Activated T-helper 1 cell treated with anti-CD3 and anti-CD28 coated beads, Interleukin-12 subunit alpha, Interleukin-12 subunit beta, Interleukin-2, Interleukin-4 antibody, amounts not matched to agents 30 ng/mL and 10 ng/mL and 1 ng/mL, durations not matched to agents 14 hours and 24 hours and 36 hours (primary cell): Measurements from ENCODE around the gene TBC1D20. TPM values are rescaled to one million over a fixed set of nuclear protein-coding genes. Genes with fewer than 3 reads are reported as not detected.
A peak's percentile ranks its signal among the peaks of the same experiment; 100 is the strongest.

ENCODE experiments used
- DNase-seq: peaks from one replicate; pipeline ENCODE4 v3.0.0; 2021; ENCODE audit warnings: low spot score
- H3K27ac Mint-ChIP-seq: one replicate; pipeline ENCODE4 v1.8.0; 2021; ENCODE audit warnings: mild to moderate bottlenecking, mixed read lengths
- H3K27me3 Mint-ChIP-seq: one replicate; pipeline ENCODE4 v1.8.0; 2022; ENCODE audit warnings: mild to moderate bottlenecking, moderate library complexity, mixed read lengths; ENCODE audit not compliant: insufficient read depth
- H3K36me3 Mint-ChIP-seq: one replicate; pipeline ENCODE4 v1.8.0; 2021; ENCODE audit warnings: low read depth, mixed read lengths
- H3K4me1 Mint-ChIP-seq: one replicate; pipeline ENCODE4 v1.8.0; 2021; ENCODE audit warnings: low read depth, mixed read lengths
- H3K4me3 Mint-ChIP-seq: one replicate; pipeline ENCODE4 v1.8.0; 2021; ENCODE audit warnings: mild to moderate bottlenecking, moderate library complexity, mixed read lengths
- H3K9me3 Mint-ChIP-seq: one replicate; pipeline ENCODE4 v1.8.0; 2021; ENCODE audit warnings: mixed read lengths
- intact Hi-C: fragments of 100-400 bp; cut with micrococcal nuclease; formaldehyde crosslinking; loops from one replicate; pipeline ENCODE4 v1.15.1; 2024
- total RNA-seq: library from RNA; stranded (reverse); gene quantifications from 2 replicates; pipeline ENCODE4 v1.2.3, GENCODE V29; 2022

Gene TBC1D20
- total RNA-seq, 1 donor from 2014 or later, result 37.5 TPM

DNA sequence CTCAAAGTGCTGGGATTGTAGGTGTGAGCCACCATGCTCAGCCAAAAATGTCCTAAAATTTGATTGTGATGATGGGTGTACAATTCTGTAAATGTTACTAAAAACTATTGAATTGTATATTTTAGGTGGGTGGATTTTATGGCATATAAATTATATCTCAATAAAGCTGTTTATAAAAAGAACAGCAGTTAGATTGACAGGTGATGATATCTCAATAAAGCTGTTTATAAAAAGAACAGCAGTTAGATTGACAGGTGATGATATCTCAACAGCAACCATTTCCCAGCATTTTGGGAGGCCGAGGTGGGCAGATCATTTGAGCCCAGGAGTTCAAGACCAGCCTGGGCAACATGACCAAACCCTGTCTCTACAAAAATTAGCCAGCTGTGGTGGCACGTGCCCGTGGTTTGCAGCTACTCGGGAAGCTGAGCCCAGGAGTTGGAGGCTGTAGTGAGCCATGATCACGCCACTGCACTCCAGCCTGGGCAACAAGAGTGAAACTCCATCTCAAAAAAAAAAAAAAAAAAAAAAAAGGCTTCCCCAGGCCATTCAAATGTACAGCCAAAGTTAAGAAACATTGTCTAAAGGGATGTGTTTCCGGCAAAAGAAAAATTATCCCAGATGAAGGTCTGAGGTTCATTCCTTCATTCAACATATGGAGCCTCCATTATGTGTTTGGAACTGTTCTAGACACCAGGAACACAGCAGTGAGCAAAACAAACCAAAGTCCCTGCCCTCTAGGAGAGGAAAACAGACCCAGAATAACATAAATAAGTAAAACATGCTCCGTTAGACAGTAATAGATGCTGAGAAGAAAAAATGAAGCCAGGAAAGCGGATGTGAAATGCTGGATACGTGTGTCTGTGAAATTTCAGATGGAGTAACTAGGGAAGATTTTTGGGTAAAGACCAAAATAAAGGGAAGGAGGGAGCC lies 55.9 kb downstream of the TBC1D20 start:
- Mint-ChIP-seq H3K4me1 (peaks cover 49% of the 10 kb centered on the region), H3K9me3 (peaks cover 6% of the 10 kb centered on the region), H3K36me3 (peaks cover 29% of the 10 kb centered on the region), H3K27ac (peak overlapping the region; percentile 95), H3K27me3 (no peaks in the 10 kb centered on the region), H3K4me3 (peak overlapping the region; percentile 86)
- intact Hi-C loops, result loop anchor here (1.0 kb wide), 5 partner anchors 27 to 137 kb away; partner anchors contain the start of genes CSNK2A1 and TBC1D20
- DNase-seq, result no peak

DNA sequence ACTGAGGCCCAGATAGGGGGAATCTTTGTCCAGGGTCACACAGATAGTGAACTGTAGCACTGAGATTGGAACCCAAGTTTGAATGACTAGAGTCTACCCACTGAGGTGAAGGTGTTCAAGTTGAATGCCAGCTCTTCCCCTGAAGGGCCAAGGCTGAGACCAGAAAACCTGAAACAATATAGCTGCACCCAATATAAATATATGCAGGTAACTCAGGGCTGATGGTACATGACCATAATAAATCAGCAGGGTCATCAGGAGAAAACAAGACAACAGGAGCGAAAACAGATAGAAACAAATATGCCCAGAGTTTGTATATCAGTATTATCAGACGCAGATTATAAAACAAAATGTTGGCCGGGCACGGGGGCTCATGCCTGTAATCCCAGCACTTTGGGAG lies 58.2 kb downstream of the TBC1D20 start:
- DNase-seq, result no peak
- H3K36me3 Mint-ChIP-seq, result peaks cover 7% of the 10 kb centered on the region
- peaks cover 6% of the 10 kb centered on the region for H3K9me3 Mint-ChIP-seq
- intact Hi-C loops, result no loop called here
- H3K27ac Mint-ChIP-seq, result no peak overlapping the region
- no peaks in the 10 kb centered on the region for H3K27me3 Mint-ChIP-seq
- peaks cover 38% of the 10 kb centered on the region for H3K4me1 Mint-ChIP-seq
- H3K4me3 Mint-ChIP-seq, result no peak overlapping the region

DNA sequence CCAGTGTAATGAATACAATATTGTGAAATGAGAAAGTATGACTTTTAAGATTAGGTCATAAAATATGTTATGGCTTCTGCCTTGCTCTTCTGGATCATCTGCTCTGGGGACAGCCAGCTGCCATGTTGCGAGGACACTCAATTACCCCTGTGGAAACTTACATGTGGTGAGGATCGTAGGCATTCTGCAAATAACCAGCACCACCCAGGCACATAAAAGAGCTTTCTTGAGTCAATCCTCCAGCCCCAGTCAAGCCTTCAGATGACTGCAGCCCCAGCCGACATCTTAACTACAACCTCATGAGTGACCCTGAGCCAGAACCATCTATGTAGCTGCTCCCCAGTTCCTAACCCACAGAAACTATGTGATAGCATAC lies 58.8 kb downstream of the TBC1D20 start:
- DNase-seq, result no peak
- peaks cover 6% of the 10 kb centered on the region for H3K9me3 Mint-ChIP-seq
- intact Hi-C loops, result no loop called here
- no peak overlapping the region for H3K4me3 Mint-ChIP-seq
- H3K27ac Mint-ChIP-seq, result no peak overlapping the region
- peaks cover 4% of the 10 kb centered on the region for H3K36me3 Mint-ChIP-seq
- no peaks in the 10 kb centered on the region for H3K27me3 Mint-ChIP-seq
- H3K4me1 Mint-ChIP-seq, result peaks cover 35% of the 10 kb centered on the region

DNA sequence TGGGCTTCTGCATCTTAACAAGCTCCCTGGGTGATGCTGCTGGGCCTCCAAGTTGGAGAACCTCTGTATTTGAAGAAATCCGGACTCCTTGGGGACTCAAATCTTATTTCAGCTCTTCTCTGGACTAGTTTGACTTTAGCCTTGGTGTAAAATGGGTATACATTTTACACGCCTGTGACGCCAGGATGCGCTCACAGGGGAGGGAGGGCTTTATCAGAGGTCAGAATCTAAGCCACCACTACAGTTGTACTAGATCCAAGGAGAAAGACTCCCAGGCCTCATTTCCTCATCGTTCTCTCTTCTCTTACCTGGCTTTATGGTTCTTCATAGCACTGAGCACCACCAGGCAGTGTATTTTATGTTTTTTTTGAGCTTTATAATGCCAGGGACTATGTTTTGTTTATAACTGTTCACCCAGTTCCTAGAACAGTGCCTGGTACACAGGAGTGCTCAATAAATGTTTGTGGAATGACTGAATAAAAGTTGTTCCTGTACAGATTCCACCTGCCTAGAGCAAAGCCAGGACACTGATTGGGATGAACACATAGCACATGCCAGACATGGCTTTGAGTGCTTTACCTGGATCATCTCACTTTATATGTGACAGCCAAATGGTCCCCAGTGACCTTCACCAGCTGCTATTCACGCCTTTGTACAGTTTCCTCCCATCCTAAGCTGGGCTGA lies 59.3 kb downstream of the TBC1D20 start:
- no peak for DNase-seq
- Mint-ChIP-seq H3K4me1 (peaks cover 35% of the 10 kb centered on the region), H3K4me3 (no peak overlapping the region), H3K27ac (no peak overlapping the region), H3K9me3 (peaks cover 6% of the 10 kb centered on the region), H3K36me3 (peaks cover 6% of the 10 kb centered on the region), H3K27me3 (no peaks in the 10 kb centered on the region)
- intact Hi-C loops, result no loop called here

DNA sequence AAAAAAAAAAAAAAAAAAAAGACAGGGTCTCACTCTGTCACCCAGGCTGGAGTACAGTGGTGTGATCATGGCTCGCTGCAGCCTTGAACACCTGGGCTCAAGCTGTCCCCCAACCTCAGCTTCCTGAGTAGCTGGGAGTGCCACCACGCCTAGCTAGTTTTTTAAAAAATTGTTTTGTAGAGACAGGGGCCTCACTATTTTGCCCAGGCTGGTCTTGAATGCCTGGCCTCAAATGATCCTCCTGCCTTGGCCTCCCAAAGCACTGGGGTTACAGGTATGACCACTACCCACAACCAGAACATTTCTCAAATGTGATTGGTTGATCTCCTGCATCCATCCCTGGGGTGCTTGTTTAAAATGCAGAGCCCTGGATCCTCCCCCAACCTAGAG lies 59.8 kb downstream of the TBC1D20 start:
- intact Hi-C loops, result no loop called here
- no peak overlapping the region for H3K27ac Mint-ChIP-seq

DNA sequence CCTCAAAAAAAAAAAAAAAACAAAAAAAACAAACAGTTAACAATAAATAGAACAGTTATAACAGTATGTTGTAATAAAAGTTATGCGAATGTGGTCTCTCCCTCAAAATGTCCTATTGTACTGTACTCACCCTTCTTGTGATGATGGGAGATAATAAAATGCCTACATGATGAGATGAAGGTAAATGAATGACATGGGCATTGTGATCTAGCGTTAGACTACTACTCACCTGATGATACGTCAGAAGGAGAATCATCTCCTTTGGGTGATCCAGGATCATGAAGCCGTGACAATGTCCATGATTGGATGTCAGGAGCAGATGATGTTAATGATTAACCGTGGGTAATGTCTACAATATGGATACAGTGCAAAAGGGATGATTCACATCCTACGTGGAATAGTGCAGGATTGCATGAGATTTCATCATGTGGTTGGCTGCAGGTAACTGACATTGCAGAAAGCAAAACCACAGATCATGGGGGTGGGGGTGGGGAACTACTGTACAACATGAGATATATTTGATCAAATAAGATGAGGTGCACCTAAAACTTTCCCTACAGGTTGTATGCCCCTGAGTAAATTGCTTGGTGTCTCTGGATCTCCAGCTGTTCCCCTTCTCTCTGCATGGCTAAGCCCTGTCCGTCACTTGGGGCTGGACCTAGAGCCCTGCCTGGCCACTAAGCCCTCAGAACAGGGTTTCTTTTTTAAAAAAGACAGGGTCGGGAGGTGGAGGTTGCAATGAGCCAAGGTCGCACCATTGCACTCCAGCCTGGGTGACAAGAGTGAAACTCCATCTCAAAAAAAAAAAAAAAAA lies 60.4 kb downstream of the TBC1D20 start:
- Mint-ChIP-seq H3K36me3 (peaks cover 10% of the 10 kb centered on the region), H3K9me3 (peaks cover 6% of the 10 kb centered on the region), H3K4me3 (no peak overlapping the region), H3K27ac (peak overlapping the region; percentile 55), H3K4me1 (peaks cover 29% of the 10 kb centered on the region), H3K27me3 (no peaks in the 10 kb centered on the region)
- no peak for DNase-seq
- intact Hi-C loops, result no loop called here

More for the DNA sequence above, 59.8 kb downstream of the TBC1D20 start:
- Mint-ChIP-seq H3K4me3 (no peak overlapping the region), H3K27me3 (no peaks in the 10 kb centered on the region), H3K9me3 (peaks cover 6% of the 10 kb centered on the region), H3K36me3 (peaks cover 7% of the 10 kb centered on the region), H3K4me1 (peaks cover 35% of the 10 kb centered on the region)
- DNase-seq, result no peak

DNA sequence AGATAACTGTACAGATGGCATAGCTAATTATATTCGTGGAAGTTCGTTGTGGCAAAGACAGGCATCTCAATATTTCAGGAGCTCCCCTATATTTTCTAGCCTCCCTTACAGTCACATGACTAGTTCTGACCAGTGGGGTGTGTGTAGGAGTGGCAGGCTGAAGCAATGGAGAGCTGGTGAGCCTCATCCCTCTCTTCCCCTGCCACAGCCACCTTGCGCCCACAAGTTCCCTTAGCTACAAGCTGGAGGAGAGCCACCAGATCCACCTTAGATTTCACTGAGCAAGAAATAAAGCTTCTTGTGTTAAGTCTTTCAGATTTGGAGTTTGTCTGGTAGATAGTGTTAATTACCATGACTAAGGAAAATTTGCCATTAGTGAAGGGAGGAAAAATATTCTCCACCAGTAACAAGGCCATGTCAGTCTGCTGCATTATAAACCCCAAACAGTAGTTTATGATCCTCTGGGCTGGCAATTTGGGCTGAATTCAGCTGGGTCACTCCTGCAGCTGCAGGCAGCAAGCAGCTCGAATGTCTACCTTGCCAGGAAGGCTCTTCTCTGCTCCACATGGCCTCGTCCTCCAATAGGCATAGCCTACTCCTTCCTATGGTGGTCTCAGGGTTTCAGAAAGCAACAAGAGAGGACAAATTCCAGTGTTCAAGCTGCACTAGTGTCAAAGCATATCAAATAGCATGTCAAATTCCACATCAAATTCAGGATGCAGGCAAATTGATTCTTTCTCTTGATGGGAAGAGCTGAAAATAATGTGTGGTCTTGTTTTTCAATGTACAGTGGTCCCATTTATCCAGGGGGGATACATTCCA lies 61.7 kb downstream of the TBC1D20 start:
- intact Hi-C loops, result no loop called here
- peaks cover 10% of the 10 kb centered on the region for H3K36me3 Mint-ChIP-seq
- H3K4me3 Mint-ChIP-seq, result no peak overlapping the region
- peaks cover 25% of the 10 kb centered on the region for H3K4me1 Mint-ChIP-seq
- H3K9me3 Mint-ChIP-seq, result peaks cover 6% of the 10 kb centered on the region
- H3K27ac Mint-ChIP-seq, result no peak overlapping the region
- no peak for DNase-seq
- H3K27me3 Mint-ChIP-seq, result no peaks in the 10 kb centered on the region

DNA sequence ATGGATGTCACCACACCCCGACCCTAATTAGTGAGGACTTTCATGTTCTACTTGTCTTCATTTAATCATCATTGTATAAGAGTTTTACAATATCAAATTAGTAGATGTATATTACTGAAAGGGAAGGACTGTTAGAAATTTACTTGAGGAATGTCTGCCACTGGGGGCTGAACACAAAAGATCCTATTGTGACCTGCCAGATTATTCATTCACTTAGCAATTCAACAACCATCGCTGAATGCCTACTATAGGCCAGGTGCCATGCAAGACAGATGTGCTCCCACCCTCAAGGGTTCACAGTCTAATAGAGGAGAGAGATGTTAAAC lies 62.2 kb downstream of the TBC1D20 start:
- intact Hi-C loops, result no loop called here
- DNase-seq, result no peak
- Mint-ChIP-seq H3K4me3 (no peak overlapping the region), H3K4me1 (peaks cover 25% of the 10 kb centered on the region), H3K9me3 (peaks cover 6% of the 10 kb centered on the region), H3K36me3 (peaks cover 10% of the 10 kb centered on the region), H3K27me3 (no peaks in the 10 kb centered on the region), H3K27ac (no peak overlapping the region)

DNA sequence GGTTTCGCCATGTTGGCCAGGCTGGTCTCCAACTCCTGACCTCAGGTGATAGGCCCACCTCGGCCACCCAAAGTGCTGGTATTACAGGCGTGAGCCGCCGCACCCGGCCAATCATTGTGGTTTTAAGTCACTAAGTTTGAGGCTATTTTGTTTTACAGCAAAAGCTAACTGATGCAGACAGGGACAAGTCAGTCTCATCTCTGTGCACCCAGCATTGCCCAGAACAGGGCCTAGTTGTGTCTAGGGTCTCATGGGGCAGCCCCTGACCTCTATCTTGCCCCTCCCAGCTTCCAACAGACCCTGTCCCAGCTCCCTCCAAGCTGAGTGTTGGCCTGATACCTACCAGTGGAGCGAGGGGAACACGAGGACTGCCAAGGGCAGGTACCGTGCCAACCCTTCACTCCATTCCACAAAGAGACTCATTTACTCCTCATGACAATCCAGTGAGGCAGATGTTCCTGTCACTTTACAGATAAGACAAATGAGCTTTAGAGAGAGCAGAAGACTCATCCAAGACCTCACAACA lies 63.1 kb downstream of the TBC1D20 start:
- Mint-ChIP-seq H3K27ac (no peak overlapping the region), H3K36me3 (peaks cover 10% of the 10 kb centered on the region), H3K27me3 (no peaks in the 10 kb centered on the region), H3K4me1 (peaks cover 25% of the 10 kb centered on the region), H3K9me3 (peaks cover 6% of the 10 kb centered on the region), H3K4me3 (no peak overlapping the region)
- no peak for DNase-seq
- intact Hi-C loops, result no loop called here

DNA sequence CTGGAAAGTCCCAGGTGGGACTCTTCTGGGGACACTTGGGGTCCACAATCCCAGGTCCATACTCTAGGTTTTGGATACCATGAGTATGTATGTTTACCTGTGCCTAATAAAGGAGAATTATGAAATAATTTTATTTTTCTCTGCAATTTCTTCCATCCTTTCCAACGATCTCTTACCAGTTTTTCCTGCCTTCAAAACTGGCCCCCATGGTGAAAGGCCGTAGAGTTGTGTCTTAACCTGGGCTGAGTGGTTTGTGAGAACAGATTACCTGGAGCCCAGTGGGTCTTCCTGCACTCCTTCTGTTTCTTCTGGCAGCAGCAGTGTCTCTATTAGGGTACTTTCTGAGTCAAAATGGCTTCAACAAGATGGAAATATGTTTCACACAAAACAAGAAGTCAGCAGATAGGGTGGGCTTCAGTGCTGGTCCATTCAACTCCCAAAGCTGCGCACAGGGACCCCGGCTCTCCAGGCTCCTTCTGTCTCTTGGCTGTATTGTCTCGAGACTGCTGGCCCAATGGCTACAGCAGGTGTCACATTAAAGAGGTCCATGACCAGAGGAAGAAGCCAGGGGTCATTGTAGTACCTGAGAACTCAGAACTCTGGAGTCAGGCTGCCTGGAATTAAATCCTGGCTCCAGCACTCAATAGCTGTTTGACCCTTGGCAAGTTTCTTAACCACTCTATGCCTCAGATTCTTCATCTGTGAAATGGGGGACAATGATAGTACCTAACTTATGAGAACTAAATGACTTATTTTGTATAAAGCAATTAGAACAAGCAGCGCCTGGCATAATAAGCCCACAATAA lies 64.7 kb downstream of the TBC1D20 start:
- H3K4me3 Mint-ChIP-seq, result no peak overlapping the region
- no peak overlapping the region for H3K27ac Mint-ChIP-seq

DNA sequence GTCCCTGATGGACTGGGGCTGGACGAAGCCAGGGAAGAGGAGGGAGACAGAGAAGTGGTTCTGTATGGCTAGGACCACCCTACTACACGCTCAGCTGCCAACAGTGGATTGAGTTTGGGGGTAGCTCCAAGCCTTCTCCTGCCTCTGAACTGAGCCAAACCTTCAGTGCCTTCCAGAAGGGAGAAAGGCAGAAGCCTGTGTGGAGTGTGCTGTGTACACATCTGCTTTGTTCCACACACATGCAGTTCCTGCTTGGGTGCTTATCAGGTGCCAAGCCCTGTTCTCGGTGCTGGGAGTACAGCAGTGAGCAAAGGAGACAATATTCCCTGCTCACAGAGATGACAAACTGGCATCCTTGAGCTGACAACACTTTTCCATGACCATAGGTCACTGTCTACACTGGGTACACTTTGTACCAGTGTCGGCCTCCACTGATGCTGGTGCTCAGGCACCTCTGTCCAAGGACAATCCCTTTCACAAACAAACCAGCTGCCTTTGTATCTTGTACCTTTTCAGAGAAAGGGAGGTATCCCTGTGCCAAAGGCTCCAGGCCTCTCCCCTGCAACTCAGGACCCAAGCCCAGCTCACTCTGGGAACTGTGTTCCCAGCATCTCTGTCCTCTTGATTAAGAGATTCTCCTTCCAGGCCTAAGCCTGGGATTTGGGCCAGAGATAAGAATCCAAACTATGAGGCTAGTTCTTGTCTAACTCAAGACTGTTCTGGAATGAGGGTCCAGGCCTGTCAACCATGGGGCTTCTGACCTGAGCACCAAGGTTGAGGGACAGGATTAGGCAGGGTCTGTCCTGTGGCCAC lies 65.5 kb downstream of the TBC1D20 start:
- H3K27me3 Mint-ChIP-seq, result no peaks in the 10 kb centered on the region
- peaks cover 21% of the 10 kb centered on the region for H3K4me1 Mint-ChIP-seq
- no peak for DNase-seq
- H3K36me3 Mint-ChIP-seq, result peaks cover 23% of the 10 kb centered on the region
- H3K9me3 Mint-ChIP-seq, result no peaks in the 10 kb centered on the region
- intact Hi-C loops, result no loop called here
- no peak overlapping the region for H3K27ac Mint-ChIP-seq
- no peak overlapping the region for H3K4me3 Mint-ChIP-seq

More for the DNA sequence above, 64.7 kb downstream of the TBC1D20 start:
- H3K4me1 Mint-ChIP-seq, result peaks cover 25% of the 10 kb centered on the region
- no peak for DNase-seq
- H3K9me3 Mint-ChIP-seq, result no peaks in the 10 kb centered on the region
- H3K27me3 Mint-ChIP-seq, result no peaks in the 10 kb centered on the region
- H3K36me3 Mint-ChIP-seq, result peaks cover 19% of the 10 kb centered on the region
- intact Hi-C loops, result no loop called here
